Measurements from ENCODE around the gene EP400. TPM values are rescaled to one million over a fixed set of nuclear protein-coding genes. Genes with fewer than 3 reads are reported as not detected.

Gene EP400
- total RNA-seq, 4 donors from 2014 or later = 12.6 to 28.0 (median 22.8) TPM

- ATAC-seq = no peak
- no peak overlapping the region for H3K27ac ChIP-seq
- no peaks in the 10 kb centered on the region for H3K27me3 ChIP-seq
- no peaks in the 10 kb centered on the region for H3K9me3 ChIP-seq
- no CpG with 5 or more reads among the region's 31 CpGs for WGBS, 2 donors (ENCODE audit: low coverage in 1 of 2)
- no peak for TF ChIP-seq CTCF (IDR thresholded peaks at IDR 0.05)
- TF ChIP-seq POLR2A (IDR thresholded peaks at IDR 0.05) = no peak
- no peak for TF ChIP-seq POLR2AphosphoS5 (IDR thresholded peaks at IDR 0.05)
- TF ChIP-seq EP300 (IDR thresholded peaks at IDR 0.05) = no peak
- H3K4me3 ChIP-seq = no peak overlapping the region
- H3K4me1 ChIP-seq = peaks cover 0 to 55% (median 26%) of the 10 kb centered on the region in 3 donors
- H3K36me3 ChIP-seq = peaks cover 0 to 75% of the 10 kb centered on the region in 2 donors
These were observed 42.2 kb upstream of the EP400 start for GRCh38 chr12:131907379-131908091.

- 94% methylated on average over 10 of the region's 96 CpGs; no CpG with 5 or more reads in 1 of the 2 donors for WGBS, 2 donors (ENCODE audit: low coverage in 1 of 2)
- no peaks in the 10 kb centered on the region for H3K9me3 ChIP-seq
These were observed 41.4 kb upstream of the EP400 start for GRCh38 chr12:131908092-131909080.

GRCh38 chr12:131909081-131909751 lies 40.5 kb upstream of the EP400 start:
- Histone ChIP-seq H3K4me1 (peaks cover 0 to 45% (median 15%) of the 10 kb centered on the region in 3 donors), H3K27ac (no peak overlapping the region), H3K9me3 (no peaks in the 10 kb centered on the region), H3K4me3 (no peak overlapping the region), H3K27me3 (no peaks in the 10 kb centered on the region), H3K36me3 (peaks cover 0 to 91% of the 10 kb centered on the region in 2 donors)
- no peak for TF ChIP-seq CTCF (IDR thresholded peaks at IDR 0.05)
- TF ChIP-seq POLR2AphosphoS5 (IDR thresholded peaks at IDR 0.05) = no peak
- TF ChIP-seq POLR2A (IDR thresholded peaks at IDR 0.05) = no peak
- TF ChIP-seq EP300 (IDR thresholded peaks at IDR 0.05) = no peak
- ATAC-seq = no peak
- WGBS, 2 donors (ENCODE audit: low coverage in 1 of 2) = no CpG with 5 or more reads among the region's 61 CpGs

More at GRCh38 chr12:131908092-131909080, 41.4 kb upstream of the EP400 start:
- ATAC-seq = no peak
- TF ChIP-seq EP300 (IDR thresholded peaks at IDR 0.05) (no peak), POLR2A (IDR thresholded peaks at IDR 0.05) (no peak), POLR2AphosphoS5 (IDR thresholded peaks at IDR 0.05) (no peak), CTCF (IDR thresholded peaks at IDR 0.05) (no peak)
- Histone ChIP-seq H3K27ac (no peak overlapping the region), H3K27me3 (no peaks in the 10 kb centered on the region), H3K4me1 (peaks cover 0 to 54% (median 23%) of the 10 kb centered on the region in 3 donors), H3K4me3 (no peak overlapping the region), H3K36me3 (peaks cover 0 to 84% of the 10 kb centered on the region in 2 donors)

GRCh38 chr12:131909752-131910219 lies 40.0 kb upstream of the EP400 start:
- Histone ChIP-seq H3K4me3 (no peak overlapping the region), H3K36me3 (peaks cover 0 to 91% of the 10 kb centered on the region in 2 donors), H3K27me3 (no peaks in the 10 kb centered on the region), H3K27ac (no peak overlapping the region), H3K9me3 (no peaks in the 10 kb centered on the region), H3K4me1 (peaks cover 0 to 40% (median 13%) of the 10 kb centered on the region in 3 donors)
- no peak for ATAC-seq
- WGBS, 2 donors (ENCODE audit: low coverage in 1 of 2) = 77% methylated on average over 6 of the region's 26 CpGs; no CpG with 5 or more reads in 1 of the 2 donors
- TF ChIP-seq EP300 (IDR thresholded peaks at IDR 0.05) (no peak), CTCF (IDR thresholded peaks at IDR 0.05) (no peak), POLR2A (IDR thresholded peaks at IDR 0.05) (no peak), POLR2AphosphoS5 (IDR thresholded peaks at IDR 0.05) (no peak)

All from gastroesophageal sphincter (tissue), 4 donors.